Measurements from ENCODE around the gene CHCHD6.

The CHCHD6 gene

GRCh38 chr3:126923423-126923822 lies 219.4 kb downstream of the CHCHD6 start:
- DNase-seq (ENCODE audit: low spot score) = no peak

- no peak for DNase-seq (ENCODE audit: low spot score)
Measured at GRCh38 chr3:126923895-126924294, 219.9 kb downstream of the CHCHD6 start.

GRCh38 chr3:126924458-126924857 lies 220.4 kb downstream of the CHCHD6 start:
- DNase-seq (ENCODE audit: low spot score) = no peak

- DNase-seq (ENCODE audit: low spot score) = no peak
Measured at GRCh38 chr3:126925411-126926171, 221.6 kb downstream of the CHCHD6 start.

GRCh38 chr3:126926684-126927400 lies 222.8 kb downstream of the CHCHD6 start:
- no peak for DNase-seq (ENCODE audit: low spot score)

GRCh38 chr3:126927401-126927750 lies 223.3 kb downstream of the CHCHD6 start:
- DNase-seq (ENCODE audit: low spot score) = no peak

GRCh38 chr3:126927846-126928245 lies 223.8 kb downstream of the CHCHD6 start:
- no peak for DNase-seq (ENCODE audit: low spot score)

GRCh38 chr3:126928921-126929474 lies 225.0 kb downstream of the CHCHD6 start:
- no peak for DNase-seq (ENCODE audit: low spot score)

- DNase-seq (ENCODE audit: low spot score) = no peak
Measured at GRCh38 chr3:126930936-126931600, 227.0 kb downstream of the CHCHD6 start.

- no peak for DNase-seq (ENCODE audit: low spot score)
Measured at GRCh38 chr3:126931806-126932187, 227.8 kb downstream of the CHCHD6 start.

GRCh38 chr3:126932188-126932931 lies 228.3 kb downstream of the CHCHD6 start:
- DNase-seq (ENCODE audit: low spot score) = no peak

- no peak for DNase-seq (ENCODE audit: low spot score)
Measured at GRCh38 chr3:126934031-126934531, 230.0 kb downstream of the CHCHD6 start.

- DNase-seq (ENCODE audit: low spot score) = no peak
Measured at GRCh38 chr3:126934991-126935390, 231.0 kb downstream of the CHCHD6 start.

GRCh38 chr3:126935756-126936509 lies 231.9 kb downstream of the CHCHD6 start:
- no peak for DNase-seq (ENCODE audit: low spot score)

GRCh38 chr3:126936853-126937425 lies 232.9 kb downstream of the CHCHD6 start:
- DNase-seq (ENCODE audit: low spot score) = no peak

- no peak for DNase-seq (ENCODE audit: low spot score)
Measured at GRCh38 chr3:126937533-126937932, 233.5 kb downstream of the CHCHD6 start.

GRCh38 chr3:126937973-126938372 lies 233.9 kb downstream of the CHCHD6 start:
- DNase-seq (ENCODE audit: low spot score) = no peak

GRCh38 chr3:126938520-126939337 lies 234.7 kb downstream of the CHCHD6 start:
- no peak for DNase-seq (ENCODE audit: low spot score)

GRCh38 chr3:126939338-126939718 lies 235.3 kb downstream of the CHCHD6 start:
- no peak for DNase-seq (ENCODE audit: low spot score)

GRCh38 chr3:126939733-126940132 lies 235.7 kb downstream of the CHCHD6 start:
- DNase-seq (ENCODE audit: low spot score) = no peak
